Stimulated activated CD8-positive, alpha-beta memory T cell treated with anti-CD3 and anti-CD28 coated beads, Interleukin-4, amount 100 ng/mL, for 48 hours (primary cell): ENCODE measurements around the gene TIRAP.
A peak's percentile ranks its signal among the peaks of the same experiment; 100 is the strongest.

ENCODE experiments used
- DNase-seq: peaks from one replicate; pipeline ENCODE4 v3.0.0-alpha.2; 2020

Gene TIRAP

GRCh38 chr11:126327281-126328000, 44.5 kb downstream of the TIRAP start:
- no peak for DNase-seq

- no peak for DNase-seq
Observed at GRCh38 chr11:126328001-126328390, 45.1 kb downstream of the TIRAP start.

- DNase-seq, result no peak
Observed at GRCh38 chr11:126328444-126328843, 45.6 kb downstream of the TIRAP start.

GRCh38 chr11:126328938-126329643, 46.2 kb downstream of the TIRAP start:
- no peak for DNase-seq

- DNase-seq, result peak; percentile 50
Observed at GRCh38 chr11:126329644-126330211, 46.8 kb downstream of the TIRAP start.

DNA sequence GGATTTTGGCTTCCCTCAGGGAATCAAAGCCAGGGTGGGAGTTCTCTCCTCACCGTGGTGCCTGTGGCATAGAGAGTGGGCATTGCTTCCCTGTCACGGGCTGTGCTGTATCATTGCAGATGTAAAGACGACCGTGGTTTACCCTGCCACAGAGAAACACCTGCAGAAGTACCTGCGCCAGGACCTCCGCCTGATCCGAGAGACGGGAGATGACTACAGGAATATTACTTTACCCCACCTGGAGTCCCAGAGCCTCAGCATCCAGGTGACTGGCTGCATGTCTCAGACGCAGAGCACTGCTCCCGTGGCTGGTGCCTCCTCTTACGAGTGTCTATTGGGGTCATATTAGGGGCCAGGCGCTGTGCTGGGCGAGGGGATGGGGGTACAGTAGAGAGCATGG, 48.4 kb downstream of the TIRAP start:
- DNase-seq, result no peak

- peak; percentile 46 for DNase-seq
Observed at GRCh38 chr11:126332221-126332711, 49.4 kb downstream of the TIRAP start.

DNA sequence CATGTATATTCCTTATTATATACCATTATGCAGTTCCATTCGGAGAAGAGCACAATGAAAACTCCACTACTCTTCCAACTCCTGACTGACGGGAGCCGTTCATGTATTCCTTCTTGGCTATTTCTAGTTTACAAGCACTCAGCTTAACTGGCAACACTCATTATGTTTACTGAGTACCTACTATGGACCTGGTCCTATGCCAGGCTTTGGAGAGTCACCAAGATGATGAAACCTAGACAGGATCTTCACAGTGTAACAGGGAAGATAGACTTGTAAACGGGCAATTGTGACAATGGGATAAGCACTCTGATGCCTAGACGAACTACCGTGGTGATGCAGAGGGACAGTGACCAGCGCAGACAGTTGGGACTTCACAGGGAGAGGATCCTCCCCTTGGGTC, 50.2 kb downstream of the TIRAP start:
- no peak for DNase-seq

DNA sequence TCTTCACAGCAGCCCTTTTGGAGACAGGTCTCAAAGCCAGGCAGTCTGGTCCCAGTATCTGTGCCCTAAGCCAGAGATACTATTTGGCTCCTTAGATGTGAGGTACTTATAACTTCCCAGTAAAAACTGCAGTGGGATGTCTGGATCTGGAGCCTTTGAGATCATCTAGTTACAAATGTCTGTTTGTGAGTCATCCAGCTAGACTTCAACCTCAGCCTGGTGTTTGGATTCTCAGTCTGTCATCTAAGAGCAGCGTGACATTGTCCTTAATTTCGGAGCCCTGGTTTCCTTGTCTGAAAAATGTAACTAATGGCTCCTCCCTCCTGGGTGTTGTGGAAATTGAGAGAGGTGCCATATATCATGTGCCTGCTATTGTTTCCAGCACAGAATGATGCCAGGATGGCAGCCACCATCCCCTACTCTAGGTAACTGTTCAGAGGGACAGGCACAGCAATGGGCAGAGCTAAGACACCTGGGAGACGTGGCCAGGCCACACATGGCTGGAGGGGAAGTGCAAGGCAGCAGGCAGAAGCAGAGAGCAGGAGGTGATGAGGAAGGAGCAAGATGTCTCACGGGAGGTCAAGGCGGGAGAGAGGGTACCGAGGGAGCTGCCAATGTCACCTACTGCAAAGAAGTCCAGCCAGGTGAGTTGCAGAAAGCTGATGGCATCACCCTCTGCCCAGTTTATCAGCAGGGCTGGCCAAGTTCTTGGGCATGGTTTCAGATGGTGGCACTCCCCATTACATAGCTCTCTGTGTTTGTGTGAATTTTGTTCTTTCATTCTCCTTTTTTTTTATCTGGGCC, 52.0 kb downstream of the TIRAP start:
- DNase-seq, result no peak

DNA sequence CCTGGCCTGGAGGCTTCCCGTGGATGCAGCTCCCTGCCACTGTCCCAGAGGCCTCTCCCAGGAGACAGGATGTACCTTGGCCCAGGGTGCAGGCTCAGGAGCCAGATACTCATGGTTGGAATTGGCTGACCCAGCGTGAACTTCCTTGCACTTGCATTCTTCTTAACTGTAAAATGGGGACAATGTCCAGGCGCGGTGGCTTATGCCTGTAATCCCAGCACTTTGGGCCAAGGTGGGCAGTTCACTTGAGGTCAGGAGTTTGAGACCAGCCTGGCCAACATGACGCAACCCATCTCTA, 52.5 kb downstream of the TIRAP start:
- DNase-seq, result no peak

GRCh38 chr11:126336138-126336541, 53.2 kb downstream of the TIRAP start:
- DNase-seq, result no peak

GRCh38 chr11:126336671-126337101, 53.8 kb downstream of the TIRAP start:
- DNase-seq, result no peak

DNA sequence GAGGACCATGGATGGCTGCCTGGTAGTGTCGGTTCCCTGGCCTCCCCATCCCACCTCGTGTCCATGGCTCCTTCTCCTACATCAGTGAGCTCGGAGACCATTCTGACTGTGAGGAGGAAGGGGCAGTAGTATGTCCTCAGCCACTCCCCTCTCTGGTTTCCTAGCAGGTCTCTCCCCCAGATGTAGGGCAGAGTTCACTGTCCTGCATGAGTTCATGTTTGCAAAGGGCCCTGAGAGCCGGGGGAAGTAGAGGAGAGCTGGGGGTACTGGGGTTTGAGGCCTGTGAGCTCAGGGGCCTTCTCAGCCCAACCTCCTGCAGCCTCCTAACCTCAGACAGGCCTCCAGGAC, 54.2 kb downstream of the TIRAP start:
- no peak for DNase-seq

GRCh38 chr11:126337474-126338241, 54.8 kb downstream of the TIRAP start:
- DNase-seq, result no peak

DNA sequence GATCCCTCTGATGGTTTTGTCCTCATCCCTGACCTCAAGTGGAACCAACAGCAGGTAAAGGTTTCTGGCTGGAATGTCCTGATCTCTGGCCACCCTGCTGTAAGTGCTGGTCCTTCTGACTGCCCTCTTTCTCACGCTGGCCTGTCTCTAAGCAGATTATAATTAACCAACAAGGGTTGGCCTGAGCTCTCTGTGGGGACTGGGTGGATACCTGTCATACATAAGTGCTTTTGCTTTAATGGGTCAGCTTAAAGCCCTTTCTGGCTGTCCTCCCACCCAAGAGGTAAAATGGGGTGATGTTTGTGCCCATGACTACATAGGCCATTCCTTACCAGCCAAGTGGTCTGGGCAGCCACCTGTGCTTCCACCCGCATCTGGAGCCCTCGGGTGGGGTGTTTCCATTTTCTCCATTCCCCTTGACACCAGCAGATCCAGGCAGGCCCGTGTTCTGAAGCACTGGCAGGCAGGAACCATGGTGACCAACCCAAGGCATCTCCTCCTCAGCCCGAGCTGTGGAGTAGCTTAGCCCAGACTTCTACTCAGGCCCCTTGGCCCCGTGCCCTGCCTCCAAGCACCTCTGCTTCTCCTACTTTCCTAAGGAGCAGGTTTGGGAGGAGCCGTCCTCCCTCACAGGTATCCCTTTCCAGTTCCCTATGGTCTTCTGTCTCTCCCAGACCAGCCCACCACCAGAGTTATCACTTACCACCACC, 55.6 kb downstream of the TIRAP start:
- DNase-seq, result no peak

- no peak for DNase-seq
Observed at GRCh38 chr11:126339073-126339862, 56.4 kb downstream of the TIRAP start.

GRCh38 chr11:126339863-126340434, 57.1 kb downstream of the TIRAP start:
- DNase-seq, result no peak

- no peak for DNase-seq
Observed at GRCh38 chr11:126340960-126341606, 58.2 kb downstream of the TIRAP start.

GRCh38 chr11:126341760-126342161, 58.9 kb downstream of the TIRAP start:
- no peak for DNase-seq

DNA sequence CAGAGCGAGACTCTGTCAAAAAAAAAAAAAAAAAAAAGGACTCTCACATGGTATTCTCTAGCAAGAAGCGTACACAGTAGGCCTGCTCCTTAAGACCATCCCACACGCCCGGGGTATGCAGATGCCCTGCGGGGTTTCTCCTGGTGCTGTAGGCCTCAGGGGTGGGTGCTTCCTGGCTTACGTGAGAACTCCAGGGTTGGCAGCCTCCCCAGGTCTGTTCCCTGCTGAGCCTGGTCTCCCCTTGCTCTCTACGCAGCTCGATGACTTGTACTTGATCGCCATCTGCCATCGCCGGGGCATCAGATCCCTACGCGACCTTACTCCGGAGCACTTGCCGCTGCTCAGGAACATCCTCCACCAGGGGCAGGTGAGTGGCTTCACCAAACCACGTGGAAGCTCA, 60.2 kb downstream of the TIRAP start:
- no peak for DNase-seq
